ENCODE data around the gene ANKRD12. TPM values are rescaled to one million over a fixed set of nuclear protein-coding genes. Genes with fewer than 3 reads are reported as not detected.

The ANKRD12 gene
- total and polyA plus RNA-seq, 5 donors from 2014 or later, result 28.2 to 200 (median 40.8) TPM

GRCh38 chr18:9333441-9334328, 197.1 kb downstream of the ANKRD12 start:
- Mint-ChIP-seq H3K4me1 (peaks cover 0 to 23% (median 13%) of the 10 kb centered on the region in 4 donors), H3K9me3 (peaks cover 0 to 2% (median 0%) of the 10 kb centered on the region in 7 donors), H3K36me3 (no peaks in the 10 kb centered on the region), H3K27me3 (peaks cover 24% of the 10 kb centered on the region), H3K4me3 (peak overlapping the region; percentile 85 to 97 (median 93)), H3K27ac (peak overlapping the region; percentile 84 to 92 (median 91))
- Histone ChIP-seq H3K27ac (ENCODE audit: insufficient read depth, low read length, poor library complexity, severe bottlenecking) (peak overlapping the region; percentile 67), H3K4me3 (ENCODE audit: low read depth, low read length) (peak overlapping the region; percentile 65), H3K4me1 (ENCODE audit: control insufficient read depth, insufficient read depth, low read length, poor library complexity, severe bottlenecking) (peaks cover 10% of the 10 kb centered on the region), H3K9me3 (ENCODE audit: control insufficient read depth in 2 of 2, low read length in 2 of 2) (peaks cover 0 to under 1% of the 10 kb centered on the region in 2 experiments), H3K36me3 (ENCODE audit: control insufficient read depth, insufficient read depth, low read length) (no peaks in the 10 kb centered on the region), H3K27me3 (ENCODE audit: control insufficient read depth, insufficient read depth, low read length) (peaks cover 9% of the 10 kb centered on the region)
- DNase-seq (no peak), ATAC-seq (ENCODE audit: low read depth in 2 of 2) (peak; percentile 22 to 32)

GRCh38 chr18:9334329-9334972, 197.9 kb downstream of the ANKRD12 start, which contains the start of gene TWSG1:
TWSG1 (plus strand) TSS chr18:9334773; CDS start chr18:9337230, 2,457 bp downstream.
- Histone ChIP-seq H3K27me3 (ENCODE audit: control insufficient read depth, insufficient read depth, low read length) (peaks cover 3% of the 10 kb centered on the region), H3K4me3 (ENCODE audit: low read depth, low read length) (peak within 1 kb of the TSS; percentile 85), H3K4me1 (ENCODE audit: control insufficient read depth, insufficient read depth, low read length, poor library complexity, severe bottlenecking) (peaks cover 10% of the 10 kb centered on the region), H3K27ac (ENCODE audit: insufficient read depth, low read length, poor library complexity, severe bottlenecking) (peak within 1 kb of the TSS; percentile 67), H3K36me3 (ENCODE audit: control insufficient read depth, insufficient read depth, low read length) (no peaks in the 10 kb centered on the region), H3K9me3 (ENCODE audit: control insufficient read depth in 2 of 2, low read length in 2 of 2) (no peaks in the 10 kb centered on the region)
- Mint-ChIP-seq H3K9me3 (peaks cover 0 to 2% (median 0%) of the 10 kb centered on the region in 7 donors), H3K4me3 (peak within 1 kb of the TSS; percentile 85 to 97 (median 93)), H3K4me1 (peaks cover 0 to 23% (median 13%) of the 10 kb centered on the region in 4 donors), H3K27me3 (peaks cover 18% of the 10 kb centered on the region), H3K36me3 (no peaks in the 10 kb centered on the region), H3K27ac (peak within 1 kb of the TSS; percentile 84 to 92 (median 91))
- DNase-seq (peak; percentile 87 to 96 (median 90)), ATAC-seq (ENCODE audit: low read depth in 2 of 2) (peak; percentile 88 to 92)

GRCh38 chr18:9334973-9335696, 198.6 kb downstream of the ANKRD12 start:
- ATAC-seq (ENCODE audit: low read depth in 2 of 2) (peak; percentile 19 to 25), DNase-seq (peak; percentile 27 to 56 (median 29))
- H3K36me3 ChIP-seq (ENCODE audit: control insufficient read depth, insufficient read depth, low read length), result no peaks in the 10 kb centered on the region
- Mint-ChIP-seq H3K36me3 (no peaks in the 10 kb centered on the region), H3K27me3 (peaks cover 15% of the 10 kb centered on the region), H3K9me3 (peaks cover 0 to 2% (median 0%) of the 10 kb centered on the region in 7 donors), H3K4me3 (peak overlapping the region; percentile 45 to 95 (median 84)), H3K4me1 (peaks cover 0 to 23% (median 13%) of the 10 kb centered on the region in 4 donors), H3K27ac (peak overlapping the region in 1 of 3 donors; percentile 61)
- peaks cover 3% of the 10 kb centered on the region for H3K27me3 ChIP-seq (ENCODE audit: control insufficient read depth, insufficient read depth, low read length)
- H3K9me3 ChIP-seq (ENCODE audit: control insufficient read depth in 2 of 2, low read length in 2 of 2), result no peaks in the 10 kb centered on the region
- peaks cover 10% of the 10 kb centered on the region for H3K4me1 ChIP-seq (ENCODE audit: control insufficient read depth, insufficient read depth, low read length, poor library complexity, severe bottlenecking)
- peak overlapping the region; percentile 85 for H3K4me3 ChIP-seq (ENCODE audit: low read depth, low read length)
- H3K27ac ChIP-seq (ENCODE audit: insufficient read depth, low read length, poor library complexity, severe bottlenecking), result no peak overlapping the region

Other genes starting within 250 kb of the ANKRD12 start
- 207 TPM for gene NDUFV2, start 34.1 kb upstream of the ANKRD12 start, total RNA-seq
- 100 to 1,000 TPM; 221 to 282 (median 255) TPM for gene NDUFV2, start 34.1 kb upstream of the ANKRD12 start, polyA plus RNA-seq
- gene TWSG1, start 198.0 kb downstream of the ANKRD12 start, total RNA-seq, result 2.5 TPM
- gene TWSG1, start 198.0 kb downstream of the ANKRD12 start, polyA plus RNA-seq, result 1 to 10 TPM; 1.9 to 2.6 (median 2.3) TPM